ENCODE measurements around the gene PPARG.
"Not testable (repeated sequence)": the region's sequence is repeated elsewhere in the genome, so short reads cannot be mapped to it uniquely, and the experiment has no call there.

PPARG gene

DNA sequence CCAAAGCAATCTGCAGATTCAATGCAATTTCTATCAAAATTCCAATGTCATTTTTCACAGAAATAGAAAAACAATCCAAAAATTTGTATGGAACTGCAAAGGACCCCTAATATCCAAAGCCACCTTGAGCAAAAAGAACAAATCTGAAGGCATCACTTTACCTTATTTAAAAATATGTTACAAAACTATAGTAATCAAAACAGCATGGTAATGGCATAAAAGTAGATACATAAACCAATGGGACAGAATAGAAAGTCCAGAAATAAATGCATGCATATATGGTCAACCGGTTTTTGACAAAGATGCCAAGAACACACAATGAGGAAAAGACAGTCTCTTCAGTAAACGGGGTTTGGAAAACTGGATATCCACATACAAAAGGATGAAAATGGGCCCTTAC, 39.4 kb upstream of the PPARG start:
- peaks cover 18% of the 10 kb centered on the region for H3K27me3 Mint-ChIP-seq (ENCODE audit: low read depth, poor library complexity)

GRCh38 chr3:12252889-12253288, 36.0 kb upstream of the PPARG start:
- peaks cover 5% of the 10 kb centered on the region for H3K4me1 Mint-ChIP-seq
- no peak overlapping the region for H3K27ac Mint-ChIP-seq
- peaks cover 28% of the 10 kb centered on the region for H3K9me3 Mint-ChIP-seq
- no peak for DNase-seq
- H3K27me3 Mint-ChIP-seq (ENCODE audit: low read depth, poor library complexity) = peaks cover 6% of the 10 kb centered on the region
- H3K4me3 Mint-ChIP-seq = no peak overlapping the region
- TF ChIP-seq, protein P1, sequence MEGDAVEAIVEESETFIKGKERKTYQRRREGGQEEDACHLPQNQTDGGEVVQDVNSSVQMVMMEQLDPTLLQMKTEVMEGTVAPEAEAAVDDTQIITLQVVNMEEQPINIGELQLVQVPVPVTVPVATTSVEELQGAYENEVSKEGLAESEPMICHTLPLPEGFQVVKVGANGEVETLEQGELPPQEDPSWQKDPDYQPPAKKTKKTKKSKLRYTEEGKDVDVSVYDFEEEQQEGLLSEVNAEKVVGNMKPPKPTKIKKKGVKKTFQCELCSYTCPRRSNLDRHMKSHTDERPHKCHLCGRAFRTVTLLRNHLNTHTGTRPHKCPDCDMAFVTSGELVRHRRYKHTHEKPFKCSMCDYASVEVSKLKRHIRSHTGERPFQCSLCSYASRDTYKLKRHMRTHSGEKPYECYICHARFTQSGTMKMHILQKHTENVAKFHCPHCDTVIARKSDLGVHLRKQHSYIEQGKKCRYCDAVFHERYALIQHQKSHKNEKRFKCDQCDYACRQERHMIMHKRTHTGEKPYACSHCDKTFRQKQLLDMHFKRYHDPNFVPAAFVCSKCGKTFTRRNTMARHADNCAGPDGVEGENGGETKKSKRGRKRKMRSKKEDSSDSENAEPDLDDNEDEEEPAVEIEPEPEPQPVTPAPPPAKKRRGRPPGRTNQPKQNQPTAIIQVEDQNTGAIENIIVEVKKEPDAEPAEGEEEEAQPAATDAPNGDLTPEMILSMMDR (IDR thresholded peaks at IDR 0.05) = no peak
- H3K36me3 Mint-ChIP-seq (ENCODE audit: low read depth) = no peaks in the 10 kb centered on the region

More for the DNA sequence above, 39.4 kb upstream of the PPARG start:
- Mint-ChIP-seq H3K4me3 (no peak overlapping the region), H3K36me3 (ENCODE audit: low read depth) (no peaks in the 10 kb centered on the region), H3K4me1 (peaks cover 5% of the 10 kb centered on the region), H3K27ac (no peak overlapping the region), H3K9me3 (peaks cover 28% of the 10 kb centered on the region)
- no peak for DNase-seq
- TF ChIP-seq, protein P1 (IDR thresholded peaks at IDR 0.05) = no peak

DNA sequence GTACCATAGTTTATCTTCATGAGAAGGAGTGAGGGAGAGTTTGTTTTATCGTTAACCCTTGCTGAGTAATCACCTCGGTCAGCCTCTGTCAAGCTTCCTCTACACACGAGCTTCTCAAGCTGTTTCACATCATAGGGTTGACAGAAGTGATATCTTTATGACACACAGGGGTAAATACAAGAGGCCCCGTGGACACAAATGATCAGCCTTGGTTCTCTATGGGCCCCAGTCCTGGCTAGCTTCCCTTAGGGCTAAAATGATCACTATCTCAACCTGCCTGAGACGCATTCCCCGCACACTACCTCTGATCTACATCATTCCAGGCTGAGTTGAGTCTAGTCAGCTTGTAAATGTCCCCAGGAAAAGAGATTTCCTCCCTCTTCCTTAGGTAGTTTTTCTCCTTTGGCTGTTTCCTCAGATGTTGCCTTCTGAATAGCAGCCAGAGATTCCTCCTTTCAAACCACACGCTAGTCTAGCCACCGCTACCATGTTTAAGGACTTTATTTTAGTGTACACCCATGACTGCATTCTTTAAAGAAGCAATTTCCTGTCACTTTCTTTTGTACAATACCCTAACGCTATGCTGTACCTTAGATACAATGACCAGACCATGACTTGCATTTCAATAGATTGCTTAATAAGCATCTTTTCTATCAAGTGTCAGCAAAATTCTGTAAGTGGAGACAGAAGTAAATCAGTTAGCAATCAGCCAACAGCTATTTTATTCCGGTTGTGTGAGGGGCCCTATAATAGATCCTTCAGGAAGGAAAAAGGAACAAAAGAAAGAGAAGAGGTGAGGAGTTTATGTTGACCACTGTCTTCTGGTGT, 35.1 kb upstream of the PPARG start:
- Mint-ChIP-seq H3K27ac (no peak overlapping the region), H3K9me3 (peaks cover 23% of the 10 kb centered on the region), H3K4me1 (peaks cover 5% of the 10 kb centered on the region), H3K4me3 (no peak overlapping the region), H3K36me3 (ENCODE audit: low read depth) (no peaks in the 10 kb centered on the region), H3K27me3 (ENCODE audit: low read depth, poor library complexity) (peaks cover 5% of the 10 kb centered on the region)
- no peak for DNase-seq
- TF ChIP-seq, protein P1 (IDR thresholded peaks at IDR 0.05) = no peak

- peaks cover 7% of the 10 kb centered on the region for H3K9me3 Mint-ChIP-seq
- H3K36me3 Mint-ChIP-seq (ENCODE audit: low read depth) = no peaks in the 10 kb centered on the region
- no peak overlapping the region for H3K4me3 Mint-ChIP-seq
- TF ChIP-seq, protein P1 (IDR thresholded peaks at IDR 0.05) = no peak
- H3K4me1 Mint-ChIP-seq = peaks cover 5% of the 10 kb centered on the region
- no peaks in the 10 kb centered on the region for H3K27me3 Mint-ChIP-seq (ENCODE audit: low read depth, poor library complexity)
- no peak overlapping the region for H3K27ac Mint-ChIP-seq
- DNase-seq = no peak
These were observed 33.5 kb upstream of the PPARG start for GRCh38 chr3:12255393-12255792.

GRCh38 chr3:12258911-12259310, 30.0 kb upstream of the PPARG start:
- no peaks in the 10 kb centered on the region for H3K9me3 Mint-ChIP-seq
- H3K27ac Mint-ChIP-seq = no peak overlapping the region
- TF ChIP-seq, protein P1 (IDR thresholded peaks at IDR 0.05) = no peak
- DNase-seq = no peak
- no peaks in the 10 kb centered on the region for H3K36me3 Mint-ChIP-seq (ENCODE audit: low read depth)
- H3K4me1 Mint-ChIP-seq = no peaks in the 10 kb centered on the region
- no peak overlapping the region for H3K4me3 Mint-ChIP-seq
- no peaks in the 10 kb centered on the region for H3K27me3 Mint-ChIP-seq (ENCODE audit: low read depth, poor library complexity)

- not testable (repeated sequence) for H3K36me3 Mint-ChIP-seq (ENCODE audit: low read depth); H3K27ac Mint-ChIP-seq; H3K9me3 Mint-ChIP-seq; H3K4me3 Mint-ChIP-seq; H3K4me1 Mint-ChIP-seq; H3K27me3 Mint-ChIP-seq (ENCODE audit: low read depth, poor library complexity); DNase-seq
These were observed 26.7 kb upstream of the PPARG start for GRCh38 chr3:12262173-12262572.
